ENCODE results near the gene ZYX.

DNA sequence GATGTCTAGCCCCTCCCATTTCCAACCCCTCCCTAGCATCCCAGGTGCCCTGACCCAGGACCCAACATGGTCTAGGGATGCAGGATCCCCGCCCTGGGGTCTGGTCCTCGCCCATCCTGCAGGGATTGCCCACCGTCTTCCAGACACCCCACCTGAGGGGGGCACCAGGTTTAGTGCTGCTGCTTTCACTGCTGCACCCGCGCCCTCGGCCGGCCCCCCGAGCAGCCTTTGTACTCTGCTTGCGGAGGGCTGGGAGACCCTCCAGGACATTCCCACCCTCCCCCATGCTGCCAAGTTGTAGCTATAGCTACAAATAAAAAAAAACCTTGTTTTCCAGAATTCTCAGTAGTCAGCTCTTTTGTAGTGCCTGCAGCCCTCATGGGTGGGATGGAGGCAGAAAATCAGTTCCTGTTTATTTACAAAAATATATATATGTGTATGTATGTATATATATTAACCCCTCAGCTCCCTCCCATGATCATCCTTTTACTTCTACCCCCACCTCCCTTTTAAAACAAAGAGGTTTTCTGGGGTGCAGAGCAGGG, 9.7 kb downstream of the ZYX start:
- TF ChIP-seq, protein P1, sequence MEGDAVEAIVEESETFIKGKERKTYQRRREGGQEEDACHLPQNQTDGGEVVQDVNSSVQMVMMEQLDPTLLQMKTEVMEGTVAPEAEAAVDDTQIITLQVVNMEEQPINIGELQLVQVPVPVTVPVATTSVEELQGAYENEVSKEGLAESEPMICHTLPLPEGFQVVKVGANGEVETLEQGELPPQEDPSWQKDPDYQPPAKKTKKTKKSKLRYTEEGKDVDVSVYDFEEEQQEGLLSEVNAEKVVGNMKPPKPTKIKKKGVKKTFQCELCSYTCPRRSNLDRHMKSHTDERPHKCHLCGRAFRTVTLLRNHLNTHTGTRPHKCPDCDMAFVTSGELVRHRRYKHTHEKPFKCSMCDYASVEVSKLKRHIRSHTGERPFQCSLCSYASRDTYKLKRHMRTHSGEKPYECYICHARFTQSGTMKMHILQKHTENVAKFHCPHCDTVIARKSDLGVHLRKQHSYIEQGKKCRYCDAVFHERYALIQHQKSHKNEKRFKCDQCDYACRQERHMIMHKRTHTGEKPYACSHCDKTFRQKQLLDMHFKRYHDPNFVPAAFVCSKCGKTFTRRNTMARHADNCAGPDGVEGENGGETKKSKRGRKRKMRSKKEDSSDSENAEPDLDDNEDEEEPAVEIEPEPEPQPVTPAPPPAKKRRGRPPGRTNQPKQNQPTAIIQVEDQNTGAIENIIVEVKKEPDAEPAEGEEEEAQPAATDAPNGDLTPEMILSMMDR (optimal IDR thresholded peaks at IDR 0.05 in 1 of 3, IDR thresholded peaks at IDR 0.05 in 1 of 3, conservative IDR thresholded peaks at IDR 0.05 in 1 of 3; ENCODE audit: extremely low read depth in 1 of 3, insufficient read depth in 2 of 3, low read length in 3 of 3): no peak
- no peak for TF ChIP-seq EZH2 (IDR thresholded peaks at IDR 0.05; ENCODE audit: low read length)
